Right lung (tissue), 5 donors: Measurements from ENCODE around the gene PLEKHN1. TPM values are rescaled to one million over a fixed set of nuclear protein-coding genes. Genes with fewer than 3 reads are reported as not detected.
A peak's percentile ranks its signal among the peaks of the same experiment; 100 is the strongest.
"Not testable (repeated sequence)": the region's sequence is repeated elsewhere in the genome, so short reads cannot be mapped to it uniquely, and the experiment has no call there.

Experiments
- DNase-seq, 2 donors: peaks; one replicate each; pipeline ENCODE4 v3.0.0-alpha.2; 2013
- polyA plus RNA-seq, 5 donors: library from polyadenylated mRNA; unstranded; fragments of 120-200 nt; gene quantifications; one replicate each; pipeline versions ENCODE4 v1.2.1 to v1.2.3, GENCODE V29; 2013; ENCODE audit warnings: inconsistent platforms in 1 of 5, low replicate concordance in 1 of 5; ENCODE audit not compliant: insufficient read length in 5 of 5, insufficient read depth in 1 of 5

PLEKHN1 gene
- polyA plus RNA-seq, 5 donors = 0.24 to 1.1 (median 0.45) TPM

- not testable (repeated sequence) for DNase-seq
These were observed 25.0 kb downstream of the PLEKHN1 start for GRCh38 chr1:991275-991674.

- DNase-seq = no peak
These were observed 25.6 kb downstream of the PLEKHN1 start for GRCh38 chr1:991895-992294.

- DNase-seq = no peak
These were observed 26.1 kb downstream of the PLEKHN1 start for GRCh38 chr1:992362-992761.

GRCh38 chr1:993379-993995, 27.2 kb downstream of the PLEKHN1 start:
- DNase-seq = no peak

- DNase-seq = not testable (repeated sequence)
These were observed 28.3 kb downstream of the PLEKHN1 start for GRCh38 chr1:994546-994945.

GRCh38 chr1:995665-996633, 29.7 kb downstream of the PLEKHN1 start:
- no peak for DNase-seq

GRCh38 chr1:996851-997712, 30.8 kb downstream of the PLEKHN1 start:
- no peak for DNase-seq

GRCh38 chr1:997713-997992, 31.4 kb downstream of the PLEKHN1 start:
- no peak for DNase-seq

- no peak for DNase-seq
These were observed 31.9 kb downstream of the PLEKHN1 start for GRCh38 chr1:997993-998744.

- no peak for DNase-seq
These were observed 32.4 kb downstream of the PLEKHN1 start for GRCh38 chr1:998745-998994.

- no peak for DNase-seq
These were observed 32.9 kb downstream of the PLEKHN1 start for GRCh38 chr1:998995-999724.

GRCh38 chr1:999725-1000356, 33.6 kb downstream of the PLEKHN1 start, which contains the start of gene HES4:
TSS of gene HES4 (minus strand) at chr1:1000097. CDS start at chr1:999973, 124 bp downstream.
- DNase-seq = peak; percentile 88 to 89

GRCh38 chr1:1000357-1001056, 34.2 kb downstream of the PLEKHN1 start:
- DNase-seq = peak; percentile 83 to 84

- no peak for DNase-seq
These were observed 34.9 kb downstream of the PLEKHN1 start for GRCh38 chr1:1001057-1001783.

GRCh38 chr1:1003618-1004419, 37.5 kb downstream of the PLEKHN1 start:
- DNase-seq = no peak

- no peak for DNase-seq
These were observed 38.1 kb downstream of the PLEKHN1 start for GRCh38 chr1:1004420-1004779.

- DNase-seq = peak; percentile 53 to 56
These were observed 38.8 kb downstream of the PLEKHN1 start for GRCh38 chr1:1004780-1005697.
